ENCODE measurements around the gene DEFB131B. TPM values are rescaled to one million over a fixed set of nuclear protein-coding genes. Genes with fewer than 3 reads are reported as not detected.
"Not testable (repeated sequence)": the region's sequence is repeated elsewhere in the genome, so short reads cannot be mapped to it uniquely, and the experiment has no call there.

DEFB131B gene, protein sequence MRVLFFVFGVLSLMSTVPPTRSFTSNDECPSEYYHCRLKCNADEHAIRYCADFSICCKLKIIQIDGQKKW
- not detected for total RNA-seq
- 1 to 10 TPM in 4 of 6 donors, under 1 TPM in 1, not detected in 1; 0.93 to 2.8 (median 2.4) TPM for polyA plus RNA-seq (ENCODE audit: insufficient read length in 6 of 6)
- long read RNA-seq, donor 1: 0 reads
- long read RNA-seq, donor 2: 0 reads
- long read RNA-seq, donor 3: 0 reads
- long read RNA-seq, donor 4: 0 reads
- long read RNA-seq, donor 5: 0 reads
- long read RNA-seq, donor 6: 0 reads
- long read RNA-seq, donor 7: 0 reads
- long read RNA-seq, donor 8: 0 reads
- long read RNA-seq, donor 9: 0 reads
- long read RNA-seq, donor 10: 0 reads
- long read RNA-seq, donor 11: 0 reads
- long read RNA-seq, donor 12: 0 reads

DNA sequence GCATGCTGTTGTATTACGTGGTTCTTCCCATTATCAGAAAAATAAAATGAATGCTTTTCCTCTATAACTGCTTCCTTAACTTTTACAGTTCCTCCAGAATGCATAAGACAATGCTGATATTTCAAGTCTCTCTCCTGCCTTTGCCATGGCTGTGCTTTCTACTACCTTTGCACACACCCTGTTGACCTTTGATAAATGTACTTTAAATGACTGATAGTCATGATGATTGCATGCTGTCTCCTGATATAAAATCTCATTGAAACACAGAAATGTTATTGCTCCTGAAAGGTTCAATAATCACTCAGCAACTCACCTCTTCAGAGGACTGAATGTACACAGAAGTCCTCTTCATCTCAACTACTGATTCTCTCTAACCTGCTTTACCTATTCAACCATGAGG is at the start of gene DEFB131B:
Gene DEFB131B, plus strand, starts transcription at position 395 of the 400 bp plus-strand sequence. Its CDS starts 0 bp downstream, at position 395.
- H3K27me3 ChIP-seq; ATAC-seq; H3K9me3 ChIP-seq; DNase-seq; H3K4me3 ChIP-seq; H3K4me1 ChIP-seq; H3K27ac ChIP-seq; H3K36me3 ChIP-seq; intact Hi-C loops (cut with DNase I): not testable (repeated sequence)

DNA sequence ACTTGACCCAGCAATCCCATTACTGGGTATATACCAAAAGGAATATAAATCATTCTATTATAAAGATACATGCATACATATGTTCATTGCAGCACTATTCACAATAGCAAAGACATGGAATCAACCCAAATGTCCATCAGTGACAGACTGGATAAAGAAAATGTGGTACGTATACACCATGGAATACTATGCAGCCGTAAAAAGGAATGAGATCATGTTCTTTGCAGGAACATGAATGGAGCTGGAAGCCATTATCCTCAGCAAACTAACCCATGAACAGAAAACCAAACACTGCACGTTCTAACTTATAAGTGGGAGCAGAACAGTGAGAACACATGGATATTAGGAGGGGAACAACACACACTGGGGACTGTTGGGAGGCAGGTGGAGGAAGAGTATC is 49.0 kb upstream of the DEFB131B start:
- H3K27me3 ChIP-seq; H3K4me3 ChIP-seq; H3K36me3 ChIP-seq; H3K9me3 ChIP-seq; intact Hi-C loops (cut with DNase I); DNase-seq; H3K27ac ChIP-seq; H3K4me1 ChIP-seq; ATAC-seq: not testable (repeated sequence)

DNA sequence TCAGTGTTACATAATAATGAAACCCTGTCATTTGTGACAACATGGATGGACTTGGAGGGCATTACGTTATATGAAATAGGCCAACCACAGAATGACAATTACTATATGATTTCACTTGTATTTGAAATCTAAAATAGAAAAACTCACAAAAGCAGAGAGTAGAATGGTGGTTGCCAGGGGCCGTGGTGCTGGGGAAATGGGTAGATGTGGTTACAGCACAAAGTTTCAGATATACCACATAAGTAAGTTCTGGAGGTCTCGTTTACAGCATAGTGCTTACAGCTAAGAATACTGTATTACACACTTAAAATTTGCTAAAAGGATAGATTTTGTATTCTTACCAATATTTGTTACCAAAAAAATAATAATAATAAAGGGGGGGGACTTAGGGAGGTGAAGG is 48.6 kb upstream of the DEFB131B start:
- not testable (repeated sequence) for ATAC-seq, H3K36me3 ChIP-seq

DNA sequence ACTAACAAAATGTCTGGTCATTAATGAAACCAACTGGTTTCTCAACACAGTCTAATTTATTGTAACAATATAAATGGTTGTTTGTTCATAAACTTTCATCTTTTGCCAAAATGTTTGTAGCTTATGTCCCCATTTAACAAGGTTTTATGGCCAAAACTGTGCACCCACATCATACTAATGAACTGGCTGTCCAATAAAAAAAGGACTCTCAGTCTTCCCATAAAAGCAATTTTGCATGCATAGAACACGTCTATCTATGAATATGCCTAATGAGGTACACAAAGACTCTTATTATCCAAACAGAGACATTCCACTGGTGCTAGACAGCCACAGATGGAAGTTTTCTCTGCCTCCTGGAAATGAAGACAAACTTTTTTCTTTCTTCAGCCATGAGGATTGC is 45.4 kb upstream of the DEFB131B start, which contains the start of gene DEFB108B:
Gene DEFB108B, plus strand, starts transcription at position 390 of the 400 bp plus-strand sequence. Its CDS starts 0 bp downstream, at position 390.
- H3K27ac ChIP-seq; H3K4me3 ChIP-seq; H3K9me3 ChIP-seq; H3K27me3 ChIP-seq; intact Hi-C loops (cut with DNase I); H3K36me3 ChIP-seq; H3K4me1 ChIP-seq; ATAC-seq: not testable (repeated sequence)
- DNase-seq: peak in 1 of 4 donors; percentile 24

More for the DNA sequence above, 48.6 kb upstream of the DEFB131B start:
- H3K4me1 ChIP-seq; H3K9me3 ChIP-seq; H3K27me3 ChIP-seq; H3K27ac ChIP-seq; DNase-seq; H3K4me3 ChIP-seq; intact Hi-C loops (cut with DNase I): not testable (repeated sequence)

DNA sequence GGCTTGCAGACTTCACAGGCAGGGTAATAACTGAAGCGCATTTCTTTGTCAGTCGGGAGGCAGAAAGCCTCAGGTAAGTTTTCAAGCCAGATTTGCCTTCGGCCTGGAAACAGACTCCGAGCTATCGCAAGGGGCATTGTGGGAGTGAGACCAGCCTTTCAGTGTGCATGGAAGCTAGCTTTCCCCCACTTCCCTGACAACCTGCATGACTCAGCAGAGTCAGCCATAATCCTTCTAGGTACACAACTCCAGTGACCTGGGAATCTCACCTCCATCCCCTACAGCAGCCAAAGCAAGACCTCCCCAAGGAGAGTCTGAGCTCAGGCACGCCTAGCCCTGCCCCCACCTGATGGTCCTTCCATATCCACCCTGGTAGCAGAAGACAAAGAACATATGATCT is 35.5 kb upstream of the DEFB131B start:
- ATAC-seq, H3K4me1 ChIP-seq: not testable (repeated sequence)

DNA sequence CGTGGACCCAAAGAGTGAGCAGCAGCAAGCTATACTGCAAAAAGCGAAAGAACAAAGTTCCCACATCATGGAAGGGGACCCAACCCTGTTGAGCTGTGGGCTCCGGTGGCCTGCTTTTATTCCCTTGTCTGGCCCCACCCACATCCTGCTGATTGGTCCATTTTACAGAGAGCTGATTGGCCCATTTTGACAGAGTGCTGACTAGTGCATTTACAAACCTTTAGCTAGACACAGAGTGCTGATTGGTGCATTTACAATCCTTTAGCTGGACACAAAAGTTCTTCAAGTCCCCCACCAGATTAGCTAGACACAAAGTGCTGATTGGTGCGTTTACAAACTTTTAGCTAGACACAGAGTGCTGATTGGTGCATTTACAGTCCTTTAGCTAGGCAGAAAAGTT is 34.9 kb upstream of the DEFB131B start:
- H3K27ac ChIP-seq; H3K27me3 ChIP-seq; H3K9me3 ChIP-seq; H3K4me1 ChIP-seq; H3K4me3 ChIP-seq; H3K36me3 ChIP-seq; intact Hi-C loops (cut with DNase I); ATAC-seq; DNase-seq: not testable (repeated sequence)

More for the DNA sequence above, 35.5 kb upstream of the DEFB131B start:
- H3K27me3 ChIP-seq; H3K27ac ChIP-seq; H3K4me3 ChIP-seq; DNase-seq; H3K36me3 ChIP-seq; intact Hi-C loops (cut with DNase I); H3K9me3 ChIP-seq: not testable (repeated sequence)

DNA sequence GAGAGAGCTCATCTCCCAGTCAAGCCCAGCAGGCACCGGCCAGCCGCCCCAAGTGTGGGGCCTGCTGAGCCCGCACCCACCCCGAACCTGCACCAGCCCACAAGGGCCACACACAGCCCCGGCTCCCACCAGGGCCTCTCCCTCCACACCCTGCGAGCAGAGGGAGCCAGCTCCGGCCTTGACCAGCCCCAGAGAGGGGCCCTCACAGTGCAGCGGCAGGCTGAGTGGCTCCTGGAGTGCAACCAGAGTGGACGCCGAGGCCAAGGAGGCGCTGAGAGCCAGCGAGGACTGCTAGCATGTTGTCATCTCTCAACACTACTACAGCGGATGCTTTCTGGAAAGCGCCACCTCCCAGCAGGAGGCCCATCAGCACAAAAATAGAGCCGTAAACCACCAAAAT is 34.4 kb upstream of the DEFB131B start:
- H3K36me3 ChIP-seq: no peaks in the 10 kb centered on the region
- peak in 1 of 4 donors; percentile 58 for DNase-seq
- intact Hi-C loops (cut with DNase I): no loop called here

DNA sequence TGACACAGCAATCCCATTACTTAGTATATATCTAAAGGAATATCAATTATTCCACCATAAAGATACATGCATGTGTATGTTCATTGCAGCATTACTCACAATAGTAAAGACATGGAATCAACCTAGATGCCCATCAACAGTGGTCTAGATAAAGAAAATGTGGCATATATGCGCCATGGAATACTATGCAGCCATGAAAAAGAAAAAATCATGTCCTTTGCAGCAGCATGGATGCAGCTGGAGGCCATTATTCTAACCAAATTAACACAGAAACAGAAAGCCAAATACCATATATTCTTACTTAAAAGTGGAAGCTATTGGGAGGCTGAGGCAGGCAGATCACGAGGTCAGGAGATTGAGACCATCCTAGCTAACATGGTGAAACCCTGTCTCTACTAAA is 24.4 kb upstream of the DEFB131B start:
- H3K36me3 ChIP-seq: not testable (repeated sequence)

More for the DNA sequence above, 34.4 kb upstream of the DEFB131B start:
- Histone ChIP-seq H3K4me1 (no peaks in the 10 kb centered on the region), H3K27ac (no peak overlapping the region), H3K9me3 (peaks cover 0 to 2% of the 10 kb centered on the region in 2 donors), H3K4me3 (no peak overlapping the region), H3K27me3 (no peaks in the 10 kb centered on the region)
- peak; percentile 23 for ATAC-seq
- TF ChIP-seq, protein P1, sequence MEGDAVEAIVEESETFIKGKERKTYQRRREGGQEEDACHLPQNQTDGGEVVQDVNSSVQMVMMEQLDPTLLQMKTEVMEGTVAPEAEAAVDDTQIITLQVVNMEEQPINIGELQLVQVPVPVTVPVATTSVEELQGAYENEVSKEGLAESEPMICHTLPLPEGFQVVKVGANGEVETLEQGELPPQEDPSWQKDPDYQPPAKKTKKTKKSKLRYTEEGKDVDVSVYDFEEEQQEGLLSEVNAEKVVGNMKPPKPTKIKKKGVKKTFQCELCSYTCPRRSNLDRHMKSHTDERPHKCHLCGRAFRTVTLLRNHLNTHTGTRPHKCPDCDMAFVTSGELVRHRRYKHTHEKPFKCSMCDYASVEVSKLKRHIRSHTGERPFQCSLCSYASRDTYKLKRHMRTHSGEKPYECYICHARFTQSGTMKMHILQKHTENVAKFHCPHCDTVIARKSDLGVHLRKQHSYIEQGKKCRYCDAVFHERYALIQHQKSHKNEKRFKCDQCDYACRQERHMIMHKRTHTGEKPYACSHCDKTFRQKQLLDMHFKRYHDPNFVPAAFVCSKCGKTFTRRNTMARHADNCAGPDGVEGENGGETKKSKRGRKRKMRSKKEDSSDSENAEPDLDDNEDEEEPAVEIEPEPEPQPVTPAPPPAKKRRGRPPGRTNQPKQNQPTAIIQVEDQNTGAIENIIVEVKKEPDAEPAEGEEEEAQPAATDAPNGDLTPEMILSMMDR (IDR thresholded peaks at IDR 0.05): no peak

DNA sequence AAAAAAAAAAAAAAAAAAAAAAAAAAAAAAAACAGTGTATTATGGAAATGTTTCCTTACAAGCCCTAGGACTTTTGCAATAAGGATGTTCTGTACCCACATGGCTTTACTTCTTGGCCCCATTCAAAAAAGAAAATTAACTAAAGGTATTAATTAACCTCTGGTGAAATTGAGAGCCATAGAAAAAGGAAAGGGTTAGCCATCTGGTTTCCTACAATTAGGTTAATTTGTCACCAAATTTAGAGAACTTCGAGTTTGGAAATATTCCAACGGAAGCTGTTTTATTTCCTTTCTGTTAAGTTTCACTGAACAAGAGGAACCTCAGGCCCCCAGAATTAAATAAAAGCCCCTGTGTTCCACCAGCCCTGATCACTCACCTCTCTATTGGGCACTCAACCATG is 22.4 kb upstream of the DEFB131B start:
- not testable (repeated sequence) for H3K4me1 ChIP-seq, H3K9me3 ChIP-seq

More for the DNA sequence above, 24.4 kb upstream of the DEFB131B start:
- H3K4me3 ChIP-seq; H3K27me3 ChIP-seq; ATAC-seq; H3K9me3 ChIP-seq; H3K4me1 ChIP-seq; intact Hi-C loops (cut with DNase I); H3K27ac ChIP-seq; DNase-seq: not testable (repeated sequence)

DNA sequence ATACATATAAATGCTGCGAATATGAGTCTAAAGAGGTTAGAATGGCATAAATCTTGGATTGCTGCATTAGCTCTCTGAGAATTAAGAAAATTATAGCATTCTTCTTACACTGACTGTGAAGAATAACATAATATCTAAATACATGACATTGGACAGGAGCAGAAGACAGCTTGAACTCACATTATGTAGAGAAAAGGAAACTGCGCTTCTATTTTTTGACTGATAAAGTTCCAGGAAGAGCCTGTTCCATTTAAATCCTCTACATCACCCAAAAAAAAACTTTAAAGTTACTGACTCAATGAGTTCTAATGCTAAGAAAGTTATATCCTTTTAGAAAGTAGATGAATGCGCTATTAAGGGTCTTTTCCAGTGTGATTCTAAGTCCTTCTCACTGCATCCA is 17.4 kb upstream of the DEFB131B start:
- H3K27me3 ChIP-seq; ATAC-seq; H3K9me3 ChIP-seq; H3K27ac ChIP-seq; H3K4me1 ChIP-seq; intact Hi-C loops (cut with DNase I); H3K4me3 ChIP-seq; DNase-seq; H3K36me3 ChIP-seq: not testable (repeated sequence)

More for the DNA sequence above, 22.4 kb upstream of the DEFB131B start:
- ATAC-seq; intact Hi-C loops (cut with DNase I); H3K4me3 ChIP-seq; DNase-seq; H3K27ac ChIP-seq; H3K36me3 ChIP-seq; H3K27me3 ChIP-seq: not testable (repeated sequence)

Measured in left lung (tissue), 14 donors.